Mammary epithelial cell (primary cell): ENCODE results near the gene ZNF554.

Source experiments
- CTCF ChIP-seq, 2 donors: IDR thresholded peaks in 1 of 2; conservative IDR thresholded peaks in 1 of 2; 2 replicates each; pipeline ENCODE4 v1.5.1; 2011 to 2012; ENCODE audit warnings: inconsistent platforms in 2 of 2, low read length in 2 of 2, mild to moderate bottlenecking in 2 of 2, control low read depth in 1 of 2, low read depth in 1 of 2; ENCODE audit not compliant: insufficient read depth in 1 of 2; ENCODE audit errors: extremely low read depth in 1 of 2
- EZH2 ChIP-seq: IDR thresholded peaks from 2 replicates; pipeline ENCODE4 v1.6.1; 2012; ENCODE audit warnings: low read length, inconsistent platforms, borderline replicate concordance

GRCh38 chr19:2807379-2808128 lies 12.1 kb upstream of the ZNF554 start:
- TF ChIP-seq CTCF (conservative IDR thresholded peaks at IDR 0.05 in 1 of 2, IDR thresholded peaks at IDR 0.05 in 1 of 2; ENCODE audit: extremely low read depth in 1 of 2, insufficient read depth in 1 of 2, low read depth in 1 of 2, low read length in 2 of 2) (no peak), EZH2 (no peak)
